GM12864 (cell line): ENCODE measurements around the gene SMAD4.
A peak's percentile ranks its signal among the peaks of the same experiment; 100 is the strongest.

ENCODE experiments used
- DNase-seq: peaks from one replicate; pipeline ENCODE4 v3.0.0-alpha.2; 2011; ENCODE audit warnings: low read depth
- H3K4me3 ChIP-seq: 2 replicates; pipeline ENCODE4 v1.5.1; 2011; ENCODE audit warnings: mild to moderate bottlenecking, low read depth, low read length, control low read depth
- TF ChIP-seq, protein P1 (sequence below): IDR thresholded peaks from 2 replicates; pipeline ENCODE4 v1.5.1; 2011; ENCODE audit warnings: low read depth, mild to moderate bottlenecking, moderate library complexity, low read length, control low read depth, inconsistent platforms; ENCODE audit errors: missing control alignments

Gene SMAD4

DNA sequence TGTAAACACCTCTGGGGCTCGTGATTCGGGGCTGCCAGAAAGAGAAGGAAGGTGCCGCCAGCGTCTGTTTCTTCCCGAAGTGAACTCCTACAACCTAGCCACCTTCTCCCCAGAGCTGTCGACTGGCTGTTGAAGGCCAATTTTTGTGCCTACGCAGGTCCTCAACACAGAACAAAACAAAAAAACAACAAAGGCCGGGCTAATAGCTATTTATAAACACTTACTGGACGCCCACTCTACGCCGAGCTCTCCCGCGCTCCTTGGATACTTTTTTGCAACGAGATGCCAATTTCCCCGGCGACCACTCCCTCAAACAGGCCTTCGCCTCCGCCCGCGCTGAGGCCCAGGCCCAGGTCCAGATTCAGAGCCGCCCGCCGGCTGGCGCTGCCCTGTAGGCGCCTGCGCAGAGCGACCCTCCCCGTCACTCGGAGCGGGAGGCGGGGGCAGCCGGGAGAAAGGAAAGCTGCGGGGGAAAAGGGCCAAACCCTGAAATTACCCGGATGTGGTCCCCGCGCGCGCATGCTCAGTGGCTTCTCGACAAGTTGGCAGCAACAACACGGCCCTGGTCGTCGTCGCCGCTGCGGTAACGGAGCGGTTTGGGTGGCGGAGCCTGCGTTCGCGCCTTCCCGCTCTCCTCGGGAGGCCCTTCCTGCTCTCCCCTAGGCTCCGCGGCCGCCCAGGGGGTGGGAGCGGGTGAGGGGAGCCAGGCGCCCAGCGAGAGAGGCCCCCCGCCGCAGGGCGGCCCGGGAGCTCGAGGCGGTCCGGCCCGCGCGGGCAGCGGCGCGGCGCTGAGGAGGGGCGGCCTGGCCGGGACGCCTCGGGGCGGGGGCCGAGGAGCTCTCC, at the start of gene SMAD4:
Gene SMAD4, plus strand, starts transcription at position 520 of the 843 bp plus-strand sequence. CDS start 16,834 bp downstream, outside the sequence.
- H3K4me3 ChIP-seq, result peak within 1 kb of the TSS; percentile 69
- TF ChIP-seq, protein P1, sequence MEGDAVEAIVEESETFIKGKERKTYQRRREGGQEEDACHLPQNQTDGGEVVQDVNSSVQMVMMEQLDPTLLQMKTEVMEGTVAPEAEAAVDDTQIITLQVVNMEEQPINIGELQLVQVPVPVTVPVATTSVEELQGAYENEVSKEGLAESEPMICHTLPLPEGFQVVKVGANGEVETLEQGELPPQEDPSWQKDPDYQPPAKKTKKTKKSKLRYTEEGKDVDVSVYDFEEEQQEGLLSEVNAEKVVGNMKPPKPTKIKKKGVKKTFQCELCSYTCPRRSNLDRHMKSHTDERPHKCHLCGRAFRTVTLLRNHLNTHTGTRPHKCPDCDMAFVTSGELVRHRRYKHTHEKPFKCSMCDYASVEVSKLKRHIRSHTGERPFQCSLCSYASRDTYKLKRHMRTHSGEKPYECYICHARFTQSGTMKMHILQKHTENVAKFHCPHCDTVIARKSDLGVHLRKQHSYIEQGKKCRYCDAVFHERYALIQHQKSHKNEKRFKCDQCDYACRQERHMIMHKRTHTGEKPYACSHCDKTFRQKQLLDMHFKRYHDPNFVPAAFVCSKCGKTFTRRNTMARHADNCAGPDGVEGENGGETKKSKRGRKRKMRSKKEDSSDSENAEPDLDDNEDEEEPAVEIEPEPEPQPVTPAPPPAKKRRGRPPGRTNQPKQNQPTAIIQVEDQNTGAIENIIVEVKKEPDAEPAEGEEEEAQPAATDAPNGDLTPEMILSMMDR, result no peak
- DNase-seq, result peak; percentile 82

DNA sequence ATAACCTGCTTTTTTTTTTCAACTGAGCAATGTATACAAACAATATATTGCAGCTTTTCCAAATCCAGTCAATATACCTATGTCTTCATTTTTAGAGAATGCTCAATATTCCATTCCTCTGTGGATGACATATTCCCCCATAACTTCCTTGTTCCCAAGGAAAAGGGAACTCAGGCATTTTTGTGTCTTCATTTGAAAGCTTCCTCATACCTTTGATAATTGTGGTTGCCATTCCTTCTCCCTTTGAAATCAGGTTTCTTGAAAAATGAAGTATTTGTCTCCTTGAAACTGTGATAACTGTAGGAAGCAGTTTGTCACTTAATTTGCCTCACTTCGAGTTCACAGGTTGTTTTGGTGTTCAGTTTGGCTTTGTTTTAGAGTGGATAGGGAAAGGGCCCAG, 48.6 kb upstream of the SMAD4 start:
- TF ChIP-seq, protein P1, result no peak

GRCh38 chr18:50982086-50982801, 47.8 kb upstream of the SMAD4 start:
- TF ChIP-seq, protein P1, result no peak
- no peak for DNase-seq
- no peak overlapping the region for H3K4me3 ChIP-seq

More for the DNA sequence above, 48.6 kb upstream of the SMAD4 start:
- no peak for DNase-seq
- H3K4me3 ChIP-seq, result no peak overlapping the region

DNA sequence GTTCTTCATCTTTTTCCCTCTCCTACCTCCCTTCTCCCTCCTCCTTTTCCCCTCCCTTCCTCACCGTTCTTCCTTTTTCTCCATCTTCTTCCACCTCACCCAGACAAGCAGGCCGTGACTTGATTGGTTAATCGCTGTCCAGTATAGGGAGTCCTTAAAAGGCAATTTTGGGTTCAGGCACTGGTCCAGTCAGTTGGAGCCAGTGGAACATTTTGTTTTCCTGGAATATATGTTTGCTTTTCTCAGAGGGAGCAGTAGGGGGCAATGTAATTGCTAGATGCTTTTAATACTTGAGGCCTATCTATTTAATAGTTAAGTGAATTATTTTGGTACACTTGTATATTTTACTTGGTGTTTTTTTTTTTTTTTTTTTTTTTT, 47.2 kb upstream of the SMAD4 start:
- DNase-seq, result no peak
- H3K4me3 ChIP-seq, result no peak overlapping the region
- TF ChIP-seq, protein P1, result no peak

GRCh38 chr18:50986360-50987087, 43.5 kb upstream of the SMAD4 start:
- TF ChIP-seq, protein P1, result no peak
- no peak overlapping the region for H3K4me3 ChIP-seq
- DNase-seq, result no peak

GRCh38 chr18:50987261-50987660, 42.8 kb upstream of the SMAD4 start:
- DNase-seq, result no peak
- TF ChIP-seq, protein P1, result no peak
- no peak overlapping the region for H3K4me3 ChIP-seq
